Activated CD4-positive, alpha-beta memory T cell treated with anti-CD3 and anti-CD28 coated beads for 36 hours (primary cell): ENCODE data around the gene PDLIM3. TPM values are rescaled to one million over a fixed set of nuclear protein-coding genes. Genes with fewer than 3 reads are reported as not detected.
"Not testable (repeated sequence)": the region's sequence is repeated elsewhere in the genome, so short reads cannot be mapped to it uniquely, and the experiment has no call there.

ENCODE experiments used
- CTCF ChIA-PET: fragments of 350-600 bp; sonication (Branson Sonifier 250); formaldehyde crosslinking; loops from one replicate; lab custom pipeline; 2021; ENCODE audit warnings: antibody characterized with exemption, inconsistent platforms; lab: Charles Lee
- POLR2A ChIA-PET: fragments of 350-600 bp; sonication (Branson Sonifier 250); formaldehyde crosslinking; loops from one replicate; lab custom pipeline; 2021; ENCODE audit warnings: antibody characterized with exemption; lab: Charles Lee
- DNase-seq: peaks from one replicate; pipeline ENCODE4 v3.0.0-alpha.2; 2020
- H3K27ac Mint-ChIP-seq: one replicate; pipeline ENCODE4 v1.8.0; 2021; ENCODE audit warnings: mixed read lengths
- H3K27me3 Mint-ChIP-seq: one replicate; pipeline ENCODE4 v1.8.0; 2021; ENCODE audit warnings: mixed read lengths
- H3K36me3 Mint-ChIP-seq: one replicate; pipeline ENCODE4 v1.8.0; 2021; ENCODE audit warnings: mixed read lengths
- H3K4me1 Mint-ChIP-seq: one replicate; pipeline ENCODE4 v1.8.0; 2021; ENCODE audit warnings: low read depth, mixed read lengths
- H3K4me3 Mint-ChIP-seq: one replicate; pipeline ENCODE4 v1.8.0; 2021; ENCODE audit warnings: mild to moderate bottlenecking, mixed read lengths
- H3K9me3 Mint-ChIP-seq: one replicate; pipeline ENCODE4 v1.8.0; 2021; ENCODE audit warnings: mixed read lengths
- intact Hi-C: fragments of 100-400 bp; cut with micrococcal nuclease; formaldehyde crosslinking; loops from one replicate; pipeline ENCODE4 v1.15.1; 2023
- total RNA-seq, 2 experiments: library from RNA; stranded (reverse); gene quantifications; one replicate each; pipeline ENCODE4 v1.2.3, GENCODE V29; 2021

Gene PDLIM3
- total RNA-seq, 2 experiments from 2014 or later: not detected

- H3K27me3 Mint-ChIP-seq: peaks cover 15% of the 10 kb centered on the region
- CTCF ChIA-PET: no interaction called here
- H3K4me3 Mint-ChIP-seq: no peak overlapping the region
- H3K27ac Mint-ChIP-seq: no peak overlapping the region
- POLR2A ChIA-PET: no interaction called here
- DNase-seq: no peak
- H3K4me1 Mint-ChIP-seq: peaks cover 9% of the 10 kb centered on the region
- no peaks in the 10 kb centered on the region for H3K36me3 Mint-ChIP-seq
- intact Hi-C loops: loop anchor here (1.0 kb wide), 1 partner anchor 20 kb away; no protein-coding TSS in a partner anchor
- no peaks in the 10 kb centered on the region for H3K9me3 Mint-ChIP-seq
Measured at GRCh38 chr4:185566972-185567371, 31.7 kb upstream of the PDLIM3 start.

DNA sequence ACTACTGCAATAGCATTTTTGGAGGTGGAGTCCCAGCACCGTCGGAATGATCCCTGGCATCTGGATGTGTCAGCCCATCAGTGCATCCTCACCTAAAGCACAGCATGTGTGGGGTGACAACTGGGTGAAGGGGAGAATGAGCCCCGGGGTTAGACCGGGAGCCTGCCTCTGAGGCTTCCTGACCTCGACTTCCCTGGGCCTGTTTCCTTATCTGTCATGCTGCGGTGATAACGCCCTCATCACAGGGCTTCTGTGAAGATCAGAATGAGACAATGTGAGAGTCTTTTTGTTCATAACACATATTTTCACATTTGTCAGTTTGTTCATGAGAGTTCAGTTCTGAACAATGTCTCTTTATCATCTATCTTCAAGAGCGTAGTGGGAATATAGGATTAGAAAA is 31.1 kb upstream of the PDLIM3 start:
- DNase-seq: peak; percentile 72
- no peak overlapping the region for H3K4me3 Mint-ChIP-seq
- no peaks in the 10 kb centered on the region for H3K9me3 Mint-ChIP-seq
- H3K36me3 Mint-ChIP-seq: no peaks in the 10 kb centered on the region
- peaks cover 18% of the 10 kb centered on the region for H3K27me3 Mint-ChIP-seq
- ChIA-PET CTCF (no interaction called here), POLR2A (no interaction called here)
- no peak overlapping the region for H3K27ac Mint-ChIP-seq
- intact Hi-C loops: loop anchor here (1.0 kb wide), 1 partner anchor 21 kb away; no protein-coding TSS in a partner anchor
- peaks cover 9% of the 10 kb centered on the region for H3K4me1 Mint-ChIP-seq

- no peak for DNase-seq
- intact Hi-C loops: loop anchor here (1.0 kb wide), 1 partner anchor 22 kb away; no protein-coding TSS in a partner anchor
- ChIA-PET CTCF (no interaction called here), POLR2A (no interaction called here)
- peaks cover 18% of the 10 kb centered on the region for H3K27me3 Mint-ChIP-seq
- H3K27ac Mint-ChIP-seq: no peak overlapping the region
- H3K4me3 Mint-ChIP-seq: no peak overlapping the region
- no peaks in the 10 kb centered on the region for H3K9me3 Mint-ChIP-seq
- H3K36me3 Mint-ChIP-seq: no peaks in the 10 kb centered on the region
- peaks cover 9% of the 10 kb centered on the region for H3K4me1 Mint-ChIP-seq
Measured at GRCh38 chr4:185565696-185566095, 30.4 kb upstream of the PDLIM3 start.

GRCh38 chr4:185564349-185564748 is 29.0 kb upstream of the PDLIM3 start:
- Mint-ChIP-seq H3K36me3 (no peaks in the 10 kb centered on the region), H3K4me3 (no peak overlapping the region), H3K27me3 (peaks cover 17% of the 10 kb centered on the region), H3K9me3 (no peaks in the 10 kb centered on the region), H3K27ac (no peak overlapping the region), H3K4me1 (peaks cover 9% of the 10 kb centered on the region)
- ChIA-PET POLR2A (no interaction called here), CTCF (no interaction called here)
- DNase-seq: no peak
- intact Hi-C loops: no loop called here

- POLR2A ChIA-PET: no interaction called here
- Mint-ChIP-seq H3K4me3 (no peak overlapping the region), H3K4me1 (peaks cover 9% of the 10 kb centered on the region), H3K9me3 (no peaks in the 10 kb centered on the region), H3K27ac (no peak overlapping the region), H3K36me3 (no peaks in the 10 kb centered on the region), H3K27me3 (peaks cover 29% of the 10 kb centered on the region)
- CTCF ChIA-PET: no interaction called here
- no peak for DNase-seq
- intact Hi-C loops: no loop called here
Measured at GRCh38 chr4:185562531-185562930, 27.2 kb upstream of the PDLIM3 start.

- CTCF ChIA-PET: no interaction called here
- H3K27me3 Mint-ChIP-seq: peaks cover 33% of the 10 kb centered on the region
Measured at GRCh38 chr4:185560316-185560715, 25.0 kb upstream of the PDLIM3 start.

DNA sequence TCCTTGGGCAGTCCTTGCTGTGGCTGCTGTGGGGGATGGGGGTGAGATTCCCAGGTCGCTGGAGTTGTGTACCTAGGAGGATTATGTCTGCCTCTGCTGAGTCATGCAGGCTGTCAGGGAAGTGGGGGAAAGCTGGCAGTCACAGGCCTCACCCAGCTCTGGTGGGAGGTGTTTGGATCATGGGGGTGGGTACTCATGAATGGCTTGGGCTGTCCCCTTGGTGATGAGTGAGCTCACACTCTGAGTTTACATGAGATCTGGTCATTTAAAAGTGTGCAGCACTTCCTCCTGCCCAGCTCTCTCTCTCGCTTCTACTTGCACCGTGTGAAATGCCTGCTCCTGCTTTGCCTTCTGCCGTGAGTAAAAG is 24.6 kb upstream of the PDLIM3 start:
- Mint-ChIP-seq H3K4me3 (no peak overlapping the region), H3K4me1 (no peaks in the 10 kb centered on the region), H3K36me3 (no peaks in the 10 kb centered on the region), H3K9me3 (no peaks in the 10 kb centered on the region), H3K27me3 (peaks cover 33% of the 10 kb centered on the region), H3K27ac (no peak overlapping the region)
- POLR2A ChIA-PET: no interaction called here
- no peak for DNase-seq
- intact Hi-C loops: no loop called here
- CTCF ChIA-PET: no interaction called here

More at GRCh38 chr4:185560316-185560715, 25.0 kb upstream of the PDLIM3 start:
- intact Hi-C loops: no loop called here
- POLR2A ChIA-PET: no interaction called here
- Mint-ChIP-seq H3K27ac (no peak overlapping the region), H3K36me3 (no peaks in the 10 kb centered on the region), H3K4me1 (no peaks in the 10 kb centered on the region), H3K4me3 (no peak overlapping the region), H3K9me3 (no peaks in the 10 kb centered on the region)
- DNase-seq: no peak

GRCh38 chr4:185559251-185559914 is 24.1 kb upstream of the PDLIM3 start:
- CTCF ChIA-PET: not testable (repeated sequence)

DNA sequence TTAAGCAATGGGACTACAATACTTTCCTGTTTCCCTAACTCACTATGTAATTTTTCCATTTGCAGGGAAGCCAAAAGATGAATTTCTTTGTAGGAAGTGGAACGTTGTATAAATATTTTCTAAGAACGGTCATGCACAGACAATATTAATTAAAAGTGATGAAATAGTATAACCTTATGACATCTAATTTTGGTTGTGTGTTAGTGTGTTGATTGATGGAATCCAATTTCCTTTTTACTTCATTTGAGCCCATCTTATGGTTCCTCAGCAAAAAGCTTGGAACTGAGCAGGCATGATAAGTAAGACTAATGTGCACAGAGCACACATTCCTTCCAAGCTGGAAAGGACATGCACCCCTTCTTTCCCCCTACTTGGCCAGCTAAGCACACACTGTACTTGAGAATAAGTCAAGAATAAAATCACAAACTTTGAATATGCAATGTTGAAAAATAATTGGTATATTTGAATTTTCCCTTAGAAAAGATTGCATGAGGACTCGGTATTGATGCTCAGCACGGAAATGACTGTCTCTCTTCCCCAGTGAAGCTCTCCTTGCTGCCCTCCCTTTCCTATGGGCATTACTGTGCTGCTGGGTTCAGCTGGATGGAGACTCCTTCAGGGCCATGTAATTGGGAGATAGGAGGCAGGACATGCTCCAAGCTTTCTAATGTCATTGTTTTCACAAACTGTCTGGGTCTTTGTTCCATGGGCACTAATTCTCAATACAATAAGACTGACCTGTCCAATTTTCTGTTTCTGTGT is 19.2 kb upstream of the PDLIM3 start:
- Mint-ChIP-seq H3K27me3 (peaks cover 24% of the 10 kb centered on the region), H3K4me1 (no peaks in the 10 kb centered on the region), H3K9me3 (no peaks in the 10 kb centered on the region), H3K4me3 (no peak overlapping the region), H3K27ac (no peak overlapping the region), H3K36me3 (no peaks in the 10 kb centered on the region)
- POLR2A ChIA-PET: interaction anchor here (0.6 kb wide), 1 partner anchor 13 kb away, joined by 4 read pairs; no protein-coding TSS in a partner anchor
- no peak for DNase-seq
- CTCF ChIA-PET: no interaction called here
- intact Hi-C loops: no loop called here

More at GRCh38 chr4:185559251-185559914, 24.1 kb upstream of the PDLIM3 start:
- H3K27me3 Mint-ChIP-seq: peaks cover 31% of the 10 kb centered on the region
- intact Hi-C loops, H3K4me1 Mint-ChIP-seq, H3K36me3 Mint-ChIP-seq, H3K9me3 Mint-ChIP-seq, H3K27ac Mint-ChIP-seq, H3K4me3 Mint-ChIP-seq, POLR2A ChIA-PET, DNase-seq: not testable (repeated sequence)

DNA sequence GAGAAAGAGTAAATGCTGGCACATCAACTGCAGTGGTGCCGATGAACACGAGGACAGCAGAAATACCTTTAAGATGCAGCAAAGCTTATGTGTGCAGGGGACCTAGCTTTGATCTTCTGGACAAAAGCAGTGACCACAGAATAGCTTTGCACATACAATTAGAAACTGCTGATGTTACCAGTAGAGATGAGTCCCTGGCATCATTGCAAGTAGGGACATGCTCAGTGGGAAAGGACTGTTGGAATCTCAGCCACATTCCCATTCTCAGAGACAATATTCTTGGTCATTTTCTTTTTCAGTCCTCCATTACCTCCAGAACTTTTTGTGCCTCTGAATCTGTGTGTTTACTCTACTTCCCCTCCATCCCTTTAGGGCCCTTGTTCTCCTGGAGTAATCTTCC is 16.9 kb upstream of the PDLIM3 start:
- Mint-ChIP-seq H3K27ac (no peak overlapping the region), H3K4me1 (no peaks in the 10 kb centered on the region), H3K9me3 (no peaks in the 10 kb centered on the region), H3K4me3 (no peak overlapping the region), H3K27me3 (peaks cover 12% of the 10 kb centered on the region), H3K36me3 (no peaks in the 10 kb centered on the region)
- ChIA-PET CTCF (no interaction called here), POLR2A (no interaction called here)
- no peak for DNase-seq
- intact Hi-C loops: no loop called here

DNA sequence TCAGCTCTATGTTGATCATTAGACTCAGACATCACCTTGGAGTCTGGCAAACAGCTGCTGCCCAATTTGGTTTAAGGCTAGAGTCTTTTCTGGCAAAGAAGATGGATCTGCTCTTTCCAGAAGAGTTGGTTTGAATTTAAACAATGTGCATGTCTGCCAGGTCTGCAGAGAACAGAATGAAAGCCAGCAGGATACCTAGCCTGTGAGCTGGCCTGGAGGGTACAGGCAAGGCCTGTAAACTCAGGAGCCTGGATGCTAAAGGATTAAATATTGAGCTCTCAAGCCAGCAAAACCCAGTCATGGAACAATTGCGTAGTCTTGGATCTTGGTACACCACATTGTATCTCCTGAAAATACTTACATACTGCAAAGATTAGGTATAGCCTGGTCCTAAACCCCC is 15.6 kb upstream of the PDLIM3 start:
- ChIA-PET POLR2A (no interaction called here), CTCF (no interaction called here)
- Mint-ChIP-seq H3K36me3 (no peaks in the 10 kb centered on the region), H3K4me3 (no peak overlapping the region), H3K4me1 (no peaks in the 10 kb centered on the region), H3K27me3 (peaks cover 12% of the 10 kb centered on the region), H3K9me3 (no peaks in the 10 kb centered on the region), H3K27ac (no peak overlapping the region)
- no peak for DNase-seq
- intact Hi-C loops: no loop called here

DNA sequence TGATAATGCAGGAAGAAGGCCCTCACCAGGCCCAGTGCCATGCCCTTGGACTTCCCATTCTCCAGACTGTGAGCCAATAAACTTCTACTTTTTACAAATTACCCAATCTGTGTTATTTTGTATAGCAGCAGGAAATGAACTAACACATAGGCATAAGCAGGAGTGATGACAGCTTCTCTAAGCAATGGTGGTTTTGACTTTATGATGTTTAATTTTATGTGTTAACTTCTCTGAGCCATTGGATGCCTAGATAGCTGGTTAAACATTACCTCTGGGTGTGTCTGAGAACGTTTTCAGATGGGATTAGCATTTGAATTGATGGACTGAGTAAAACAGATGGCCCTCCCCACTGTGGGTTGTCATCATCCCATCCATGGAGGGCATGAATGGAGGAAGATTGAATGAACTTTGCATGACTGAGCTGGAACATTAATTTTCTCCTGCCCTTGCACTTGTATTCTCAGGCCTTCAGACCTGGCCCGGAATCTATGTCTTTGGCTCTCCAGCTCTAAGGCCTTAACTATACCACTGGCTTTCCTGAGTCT is 13.9 kb upstream of the PDLIM3 start:
- Mint-ChIP-seq H3K36me3 (no peaks in the 10 kb centered on the region), H3K27me3 (peaks cover 9% of the 10 kb centered on the region), H3K4me3 (no peak overlapping the region), H3K4me1 (no peaks in the 10 kb centered on the region), H3K27ac (no peak overlapping the region), H3K9me3 (no peaks in the 10 kb centered on the region)
- DNase-seq: no peak
- ChIA-PET POLR2A (no interaction called here), CTCF (no interaction called here)
- intact Hi-C loops: no loop called here
